ENCODE measurements around the gene ACOT6.
"Not testable (repeated sequence)": the region's sequence is repeated elsewhere in the genome, so short reads cannot be mapped to it uniquely, and the experiment has no call there.

Gene ACOT6

GRCh38 chr14:73599499-73599898 lies 12.8 kb upstream of the ACOT6 start:
- DNase-seq (ENCODE audit: low read depth) = no peak

GRCh38 chr14:73602994-73603393 lies 9.3 kb upstream of the ACOT6 start:
- no peak for DNase-seq (ENCODE audit: low read depth)

- DNase-seq (ENCODE audit: low read depth) = no peak
These were observed 6.0 kb upstream of the ACOT6 start for GRCh38 chr14:73606271-73606670.

- DNase-seq (ENCODE audit: low read depth) = no peak
These were observed 5.1 kb upstream of the ACOT6 start for GRCh38 chr14:73607241-73607640.

GRCh38 chr14:73610687-73611086 lies 1.6 kb upstream of the ACOT6 start:
- no peak for DNase-seq (ENCODE audit: low read depth)

- DNase-seq (ENCODE audit: low read depth) = no peak
These were observed 698 bp downstream of the ACOT6 start for GRCh38 chr14:73613046-73613383.

- DNase-seq (ENCODE audit: low read depth) = no peak
These were observed 1.2 kb downstream of the ACOT6 start for GRCh38 chr14:73613419-73613963.

- DNase-seq (ENCODE audit: low read depth) = no peak
These were observed 4.5 kb downstream of the ACOT6 start for GRCh38 chr14:73616831-73617230.

- DNase-seq (ENCODE audit: low read depth) = no peak
These were observed 7.2 kb downstream of the ACOT6 start for GRCh38 chr14:73619524-73619923.

- no peak for DNase-seq (ENCODE audit: low read depth)
These were observed 8.0 kb downstream of the ACOT6 start for GRCh38 chr14:73620268-73620667.

GRCh38 chr14:73623504-73624054 lies 11.3 kb downstream of the ACOT6 start:
- DNase-seq (ENCODE audit: low read depth) = no peak

GRCh38 chr14:73625706-73626105 lies 13.4 kb downstream of the ACOT6 start:
- no peak for DNase-seq (ENCODE audit: low read depth)

- DNase-seq (ENCODE audit: low read depth) = no peak
These were observed 14.8 kb downstream of the ACOT6 start for GRCh38 chr14:73627151-73627558.

GRCh38 chr14:73630009-73630780 lies 17.9 kb downstream of the ACOT6 start:
- no peak for DNase-seq (ENCODE audit: low read depth)

- peak; percentile 51 for DNase-seq (ENCODE audit: low read depth)
These were observed 21.0 kb downstream of the ACOT6 start for GRCh38 chr14:73633116-73634010.

- no peak for DNase-seq (ENCODE audit: low read depth)
These were observed 21.9 kb downstream of the ACOT6 start for GRCh38 chr14:73634011-73634833.

- DNase-seq (ENCODE audit: low read depth) = not testable (repeated sequence)
These were observed 24.0 kb downstream of the ACOT6 start for GRCh38 chr14:73636355-73636754.

GRCh38 chr14:73637830-73638229 lies 25.5 kb downstream of the ACOT6 start:
- no peak for DNase-seq (ENCODE audit: low read depth)

- no peak for DNase-seq (ENCODE audit: low read depth)
These were observed 28.6 kb downstream of the ACOT6 start for GRCh38 chr14:73640796-73641365.

GRCh38 chr14:73644531-73645247 lies 32.4 kb downstream of the ACOT6 start, which contains the start of gene DNAL1:
Gene DNAL1 (plus strand): TSS chr14:73644986. CDS start chr14:73645040, 54 bp downstream.
- DNase-seq (ENCODE audit: low read depth) = peak; percentile 87

- DNase-seq (ENCODE audit: low read depth) = no peak
These were observed 32.9 kb downstream of the ACOT6 start for GRCh38 chr14:73645248-73645610.
